Stimulated activated CD8-positive, alpha-beta memory T cell treated with anti-CD3 and anti-CD28 coated beads, Interleukin-12 subunit alpha, Interleukin-12 subunit beta, amount 100 ng/mL, for 4 hours (primary cell): ENCODE results near the gene NCKAP5.

ENCODE experiments used
- DNase-seq: peaks from one replicate; pipeline ENCODE4 v3.0.0-alpha.2; 2020; ENCODE audit warnings: low read depth

Gene NCKAP5

GRCh38 chr2:133574186-133574585, 5.9 kb upstream of the NCKAP5 start:
- no peak for DNase-seq

GRCh38 chr2:133573491-133574162, 5.4 kb upstream of the NCKAP5 start:
- no peak for DNase-seq

- DNase-seq = no peak
These were observed 3.0 kb upstream of the NCKAP5 start for GRCh38 chr2:133571249-133571648.

- DNase-seq = no peak
These were observed 2.3 kb upstream of the NCKAP5 start for GRCh38 chr2:133570542-133570941.

GRCh38 chr2:133569286-133569830, 1.1 kb upstream of the NCKAP5 start:
- DNase-seq = no peak

- DNase-seq = no peak
These were observed 335 bp upstream of the NCKAP5 start for GRCh38 chr2:133568598-133568997.

GRCh38 chr2:133562558-133562957, 5.7 kb downstream of the NCKAP5 start:
- no peak for DNase-seq

- no peak for DNase-seq
These were observed 7.0 kb downstream of the NCKAP5 start for GRCh38 chr2:133561045-133561852.

GRCh38 chr2:133557614-133558013, 10.6 kb downstream of the NCKAP5 start:
- no peak for DNase-seq

- DNase-seq = no peak
These were observed 14.3 kb downstream of the NCKAP5 start for GRCh38 chr2:133553838-133554408.

GRCh38 chr2:133553251-133553650, 15.0 kb downstream of the NCKAP5 start:
- DNase-seq = no peak

- no peak for DNase-seq
These were observed 15.4 kb downstream of the NCKAP5 start for GRCh38 chr2:133552821-133553220.

- no peak for DNase-seq
These were observed 26.5 kb downstream of the NCKAP5 start for GRCh38 chr2:133541797-133542196.

- DNase-seq = no peak
These were observed 26.9 kb downstream of the NCKAP5 start for GRCh38 chr2:133541376-133541775.

- DNase-seq = no peak
These were observed 35.3 kb downstream of the NCKAP5 start for GRCh38 chr2:133532919-133533318.

- no peak for DNase-seq
These were observed 36.9 kb downstream of the NCKAP5 start for GRCh38 chr2:133531382-133531781.

- DNase-seq = no peak
These were observed 37.6 kb downstream of the NCKAP5 start for GRCh38 chr2:133530645-133531044.

- DNase-seq = no peak
These were observed 41.5 kb downstream of the NCKAP5 start for GRCh38 chr2:133526530-133527300.

- DNase-seq = no peak
These were observed 42.4 kb downstream of the NCKAP5 start for GRCh38 chr2:133525613-133526529.

GRCh38 chr2:133525090-133525489, 43.2 kb downstream of the NCKAP5 start:
- no peak for DNase-seq

- no peak for DNase-seq
These were observed 44.9 kb downstream of the NCKAP5 start for GRCh38 chr2:133523406-133523805.
